Chondrocyte (in vitro differentiated cells): ENCODE measurements around the gene CACNA1S. TPM values are rescaled to one million over a fixed set of nuclear protein-coding genes. Genes with fewer than 3 reads are reported as not detected.

Experiments
- DNase-seq: peaks from one replicate; pipeline ENCODE4 v3.0.0; 2021; ENCODE audit warnings: mixed read lengths, low spot score
- H3K27ac Mint-ChIP-seq: one replicate; pipeline ENCODE4 v1.8.0; 2021; ENCODE audit warnings: mild to moderate bottlenecking, moderate library complexity, mixed read lengths; ENCODE audit not compliant: unreplicated experiment
- H3K27me3 Mint-ChIP-seq: 2 replicates; pipeline ENCODE4 v1.8.0; 2021; ENCODE audit warnings: low read depth, mixed read lengths
- H3K36me3 Mint-ChIP-seq: 2 replicates; pipeline ENCODE4 v1.8.0; 2021; ENCODE audit warnings: low read depth, mixed read lengths
- H3K4me1 Mint-ChIP-seq: 2 replicates; pipeline ENCODE4 v1.8.0; 2021; ENCODE audit warnings: low read depth, mild to moderate bottlenecking, mixed read lengths
- H3K4me3 Mint-ChIP-seq: one replicate; pipeline ENCODE4 v1.8.0; 2021; ENCODE audit warnings: mild to moderate bottlenecking, moderate library complexity, mixed read lengths; ENCODE audit not compliant: unreplicated experiment
- H3K9me3 Mint-ChIP-seq: 2 replicates; pipeline ENCODE4 v1.8.0; 2021; ENCODE audit warnings: low read depth, mixed read lengths
- CTCF ChIP-seq: fragments of 200-600 bp; sonication (generic); IDR thresholded peaks from 2 replicates; pipeline ENCODE4 v1.5.0; 2021; ENCODE audit warnings: antibody characterized with exemption, mild to moderate bottlenecking, moderate library complexity
- total RNA-seq: library from RNA; stranded (reverse); gene quantifications from 3 replicates; pipeline ENCODE4 v1.2.1, GENCODE V29; 2021

The CACNA1S gene
- total RNA-seq, 1 donor from 2014 or later: 0.40 TPM

- Mint-ChIP-seq H3K27ac (no peak overlapping the region), H3K36me3 (no peaks in the 10 kb centered on the region), H3K9me3 (no peaks in the 10 kb centered on the region), H3K27me3 (peaks cover 8% of the 10 kb centered on the region), H3K4me1 (peaks cover 4% of the 10 kb centered on the region), H3K4me3 (no peak overlapping the region)
- DNase-seq: no peak
- peak; percentile 97 for TF ChIP-seq CTCF
Observed at GRCh38 chr1:201042779-201043461, 69.3 kb downstream of the CACNA1S start.

GRCh38 chr1:201041011-201041410, 71.2 kb downstream of the CACNA1S start:
- H3K4me3 Mint-ChIP-seq: no peak overlapping the region
- no peaks in the 10 kb centered on the region for H3K36me3 Mint-ChIP-seq
- DNase-seq: no peak
- H3K27ac Mint-ChIP-seq: no peak overlapping the region
- no peaks in the 10 kb centered on the region for H3K9me3 Mint-ChIP-seq
- H3K27me3 Mint-ChIP-seq: peaks cover 6% of the 10 kb centered on the region
- TF ChIP-seq CTCF: no peak
- peaks cover 4% of the 10 kb centered on the region for H3K4me1 Mint-ChIP-seq

GRCh38 chr1:201039876-201040275, 72.3 kb downstream of the CACNA1S start:
- no peak for DNase-seq
- no peak overlapping the region for H3K4me3 Mint-ChIP-seq
- TF ChIP-seq CTCF: no peak
- no peak overlapping the region for H3K27ac Mint-ChIP-seq
- no peaks in the 10 kb centered on the region for H3K36me3 Mint-ChIP-seq
- no peaks in the 10 kb centered on the region for H3K9me3 Mint-ChIP-seq
- peaks cover 4% of the 10 kb centered on the region for H3K4me1 Mint-ChIP-seq
- peaks cover 2% of the 10 kb centered on the region for H3K27me3 Mint-ChIP-seq

- Mint-ChIP-seq H3K36me3 (no peaks in the 10 kb centered on the region), H3K27me3 (peaks cover 2% of the 10 kb centered on the region), H3K9me3 (no peaks in the 10 kb centered on the region), H3K4me3 (no peak overlapping the region), H3K27ac (no peak overlapping the region), H3K4me1 (peaks cover 4% of the 10 kb centered on the region)
- TF ChIP-seq CTCF: no peak
- DNase-seq: no peak
Observed at GRCh38 chr1:201039418-201039817, 72.8 kb downstream of the CACNA1S start.

- Mint-ChIP-seq H3K27ac (no peak overlapping the region), H3K4me1 (peaks cover 4% of the 10 kb centered on the region), H3K36me3 (no peaks in the 10 kb centered on the region), H3K27me3 (no peaks in the 10 kb centered on the region), H3K9me3 (no peaks in the 10 kb centered on the region), H3K4me3 (no peak overlapping the region)
- DNase-seq: no peak
- no peak for TF ChIP-seq CTCF
Observed at GRCh38 chr1:201038186-201038876, 73.9 kb downstream of the CACNA1S start.
